ENCODE results near the gene EXOSC10.
"Not testable (repeated sequence)": the region's sequence is repeated elsewhere in the genome, so short reads cannot be mapped to it uniquely, and the experiment has no call there.

EXOSC10 gene

DNA sequence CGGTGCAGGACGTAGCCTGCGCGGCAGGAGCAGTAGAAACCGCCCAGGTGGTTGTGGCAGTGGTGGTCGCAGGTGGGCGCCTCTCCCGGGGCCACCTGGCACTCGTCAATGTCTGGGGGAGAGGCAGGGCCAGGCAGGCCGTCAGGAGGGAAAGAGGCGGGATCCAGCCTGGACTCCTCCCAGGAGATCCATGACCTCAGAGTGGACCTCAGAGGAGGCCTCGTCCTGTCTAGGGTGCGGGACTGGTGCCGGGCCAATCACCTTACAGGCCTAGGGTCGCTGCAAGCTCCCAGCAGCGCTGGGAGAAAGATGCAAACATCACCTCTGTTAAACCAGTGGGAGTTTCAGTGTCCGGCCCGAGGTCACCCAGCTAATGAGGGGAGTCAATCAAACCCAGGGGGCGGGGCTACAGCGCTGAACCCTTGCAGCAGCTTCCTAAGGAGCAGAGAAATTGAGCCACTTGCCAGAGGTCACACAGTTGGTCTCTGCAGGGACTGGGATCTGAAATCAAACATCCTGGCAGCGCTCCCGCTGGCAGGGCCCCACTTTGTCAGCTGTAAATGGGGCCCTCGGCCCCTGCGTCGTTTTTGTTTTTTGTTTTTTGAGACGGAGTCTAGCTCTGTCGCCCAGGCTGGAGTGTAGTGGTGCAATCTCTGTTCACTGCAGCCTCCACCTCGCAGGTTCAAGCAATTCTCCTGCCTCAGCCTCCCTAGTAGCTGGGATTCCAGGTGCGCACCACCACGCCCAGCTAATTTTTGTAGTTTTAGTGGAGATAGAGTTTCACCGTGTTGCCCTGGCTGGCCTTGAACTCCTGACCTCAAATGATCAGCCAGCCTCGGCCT, 54.0 kb downstream of the EXOSC10 start:
- no peak overlapping the region for H3K4me3 ChIP-seq (ENCODE audit: low read depth, low read length)
- TF ChIP-seq, protein P1, sequence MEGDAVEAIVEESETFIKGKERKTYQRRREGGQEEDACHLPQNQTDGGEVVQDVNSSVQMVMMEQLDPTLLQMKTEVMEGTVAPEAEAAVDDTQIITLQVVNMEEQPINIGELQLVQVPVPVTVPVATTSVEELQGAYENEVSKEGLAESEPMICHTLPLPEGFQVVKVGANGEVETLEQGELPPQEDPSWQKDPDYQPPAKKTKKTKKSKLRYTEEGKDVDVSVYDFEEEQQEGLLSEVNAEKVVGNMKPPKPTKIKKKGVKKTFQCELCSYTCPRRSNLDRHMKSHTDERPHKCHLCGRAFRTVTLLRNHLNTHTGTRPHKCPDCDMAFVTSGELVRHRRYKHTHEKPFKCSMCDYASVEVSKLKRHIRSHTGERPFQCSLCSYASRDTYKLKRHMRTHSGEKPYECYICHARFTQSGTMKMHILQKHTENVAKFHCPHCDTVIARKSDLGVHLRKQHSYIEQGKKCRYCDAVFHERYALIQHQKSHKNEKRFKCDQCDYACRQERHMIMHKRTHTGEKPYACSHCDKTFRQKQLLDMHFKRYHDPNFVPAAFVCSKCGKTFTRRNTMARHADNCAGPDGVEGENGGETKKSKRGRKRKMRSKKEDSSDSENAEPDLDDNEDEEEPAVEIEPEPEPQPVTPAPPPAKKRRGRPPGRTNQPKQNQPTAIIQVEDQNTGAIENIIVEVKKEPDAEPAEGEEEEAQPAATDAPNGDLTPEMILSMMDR (IDR thresholded peaks at IDR 0.05; ENCODE audit: low read depth, low read length): no peak

DNA sequence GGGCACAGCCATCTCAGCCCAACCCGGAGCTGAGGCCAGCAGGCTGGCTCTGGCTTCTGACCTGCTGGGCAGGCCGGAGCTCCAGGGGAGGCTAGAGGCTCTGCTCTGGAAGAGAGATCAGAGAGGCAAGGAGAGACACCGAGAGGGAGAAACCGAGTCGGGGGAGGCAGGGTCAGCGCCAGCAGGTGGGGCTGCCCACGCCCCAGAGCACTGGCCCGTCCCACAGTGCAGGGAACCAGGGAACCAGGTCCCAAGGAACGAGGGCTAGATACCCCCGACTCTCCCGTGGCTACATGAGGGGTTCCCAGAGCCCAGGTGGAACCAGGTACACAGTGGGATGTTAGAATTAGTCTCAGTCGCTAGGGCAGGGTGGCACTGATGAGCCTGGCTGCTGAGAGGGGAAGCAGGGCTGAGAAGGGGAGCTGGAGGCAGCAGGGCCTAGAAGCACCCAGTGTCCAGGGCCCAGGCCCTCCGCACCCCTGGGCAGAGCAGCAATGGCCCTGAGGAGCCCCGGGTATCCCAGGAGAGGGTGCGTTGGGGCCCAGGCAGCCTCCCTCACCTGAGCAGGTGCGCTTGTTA, 54.7 kb downstream of the EXOSC10 start:
- no peak overlapping the region for H3K4me3 ChIP-seq (ENCODE audit: low read depth, low read length)
- TF ChIP-seq, protein P1 (IDR thresholded peaks at IDR 0.05; ENCODE audit: low read depth, low read length): no peak

DNA sequence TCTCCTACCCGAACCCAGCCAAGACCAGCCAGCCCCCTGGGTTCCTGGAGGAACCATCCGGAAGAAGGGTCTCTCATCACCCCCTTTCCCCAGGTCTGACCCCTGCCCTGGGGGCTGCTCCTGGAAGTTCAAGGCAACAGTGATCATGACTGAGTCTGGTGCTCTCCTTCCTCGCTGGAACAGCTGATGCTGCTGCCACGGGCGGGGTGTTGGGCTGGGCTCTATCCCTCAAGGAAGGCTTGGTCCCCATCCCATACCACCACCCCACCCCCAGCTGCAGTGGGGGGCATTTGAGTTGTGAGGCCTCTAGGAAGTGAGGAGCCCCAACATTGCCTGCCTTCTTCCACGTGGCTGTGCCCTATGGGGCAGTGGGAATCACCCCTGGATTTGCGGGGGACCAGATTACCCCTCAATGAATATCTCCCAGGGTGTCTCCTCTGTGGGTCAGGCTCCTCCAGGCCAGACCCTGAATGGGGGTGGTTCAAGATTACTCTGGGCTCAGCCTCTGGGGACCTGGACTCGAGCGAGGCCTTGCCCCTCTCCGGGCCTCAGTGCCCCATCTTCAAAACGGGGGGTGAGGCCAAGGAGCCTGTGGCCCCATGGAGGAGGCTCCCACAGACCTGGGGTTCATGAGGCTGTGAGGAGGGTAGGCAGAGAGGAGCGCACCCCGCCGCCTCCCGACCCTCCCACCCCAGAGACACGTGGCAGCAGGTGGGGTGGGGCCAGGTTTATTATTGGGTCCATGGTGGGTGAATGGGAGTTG, 55.4 kb downstream of the EXOSC10 start:
- TF ChIP-seq, protein P1 (IDR thresholded peaks at IDR 0.05; ENCODE audit: low read depth, low read length): no peak
- no peak overlapping the region for H3K4me3 ChIP-seq (ENCODE audit: low read depth, low read length)

DNA sequence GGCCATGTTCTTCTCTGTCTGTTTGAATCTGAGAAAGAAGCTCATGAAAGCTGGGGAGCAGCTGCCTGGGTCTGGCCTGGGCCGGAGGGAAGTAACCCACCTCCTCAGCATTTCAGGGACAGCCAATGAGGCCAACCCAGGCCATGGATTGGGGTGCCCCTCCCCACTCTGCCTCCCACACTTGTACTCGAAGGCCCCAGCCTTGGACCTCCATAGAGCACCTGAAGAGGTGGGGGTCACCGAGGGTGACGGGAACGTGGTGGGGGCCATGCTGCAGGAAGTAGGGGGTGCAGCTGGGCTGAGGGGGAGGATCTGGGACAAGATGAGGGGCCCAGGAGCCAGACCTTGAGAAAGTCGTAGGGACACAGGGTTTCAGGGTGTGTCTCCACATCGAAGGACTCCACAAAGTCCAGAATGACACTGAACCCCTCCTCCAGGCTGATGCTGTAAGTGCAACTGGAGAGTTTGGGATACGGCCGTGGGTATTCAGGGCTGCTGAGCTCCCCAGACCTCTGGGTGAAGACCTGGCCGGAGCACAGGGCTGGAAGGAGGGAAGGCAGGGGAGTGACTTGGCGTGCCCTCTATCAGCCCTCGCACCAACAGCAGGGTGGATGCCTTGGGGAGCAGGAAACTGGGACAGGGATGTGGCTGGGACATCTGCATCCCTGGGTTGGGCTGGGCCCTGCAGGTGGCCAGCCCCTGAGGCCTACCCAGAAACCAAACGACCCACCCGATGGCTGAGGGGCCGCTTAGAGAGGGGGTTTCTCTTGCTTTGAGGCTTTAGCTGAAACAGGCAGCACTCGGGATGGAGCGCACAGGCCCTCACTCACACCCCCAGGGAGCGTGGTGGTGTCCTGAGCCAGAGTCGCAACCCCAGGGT, 56.4 kb downstream of the EXOSC10 start:
- H3K4me3 ChIP-seq (ENCODE audit: low read depth, low read length): no peak overlapping the region
- TF ChIP-seq, protein P1 (IDR thresholded peaks at IDR 0.05; ENCODE audit: low read depth, low read length): no peak

DNA sequence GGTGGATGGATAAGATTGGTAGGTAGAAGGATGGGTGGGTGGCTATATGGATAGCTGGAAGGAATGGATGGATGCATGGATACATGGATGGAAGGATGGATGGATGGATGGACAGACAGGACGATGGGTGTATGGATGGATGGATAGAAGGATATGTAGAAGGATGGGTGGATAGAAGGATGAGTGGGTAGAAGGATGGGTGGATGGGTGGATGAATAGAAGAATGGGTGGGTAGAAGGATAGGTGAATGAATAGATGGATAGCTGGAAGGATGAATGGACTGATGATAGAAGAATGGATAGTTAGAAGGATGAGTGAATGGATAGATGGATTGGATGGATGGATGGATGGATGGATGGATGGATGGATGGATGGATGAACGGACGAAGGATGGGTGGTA, 57.6 kb downstream of the EXOSC10 start:
- TF ChIP-seq, protein P1 (IDR thresholded peaks at IDR 0.05; ENCODE audit: low read depth, low read length): no peak
- H3K4me3 ChIP-seq (ENCODE audit: low read depth, low read length): no peak overlapping the region

DNA sequence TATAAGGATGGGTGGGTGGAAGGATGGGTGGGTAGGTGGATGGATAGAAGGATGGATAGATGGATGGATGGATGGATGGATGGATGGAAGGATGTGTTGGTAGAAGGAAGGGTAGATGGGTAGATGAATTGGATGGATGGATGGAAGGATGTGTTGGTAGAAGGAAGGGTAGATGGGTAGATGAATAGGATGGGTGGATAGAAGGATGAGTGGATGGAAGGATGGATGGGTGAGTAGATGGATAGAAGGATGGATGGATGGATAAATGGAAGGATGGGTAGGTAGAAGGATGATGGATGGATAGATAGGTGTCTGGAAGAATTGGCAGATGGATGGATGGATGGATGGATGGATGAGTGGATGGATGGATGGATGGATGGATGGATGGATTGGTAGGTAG, 58.6 kb downstream of the EXOSC10 start:
- H3K4me3 ChIP-seq (ENCODE audit: low read depth, low read length): no peak overlapping the region
- TF ChIP-seq, protein P1 (IDR thresholded peaks at IDR 0.05; ENCODE audit: low read depth, low read length): no peak

DNA sequence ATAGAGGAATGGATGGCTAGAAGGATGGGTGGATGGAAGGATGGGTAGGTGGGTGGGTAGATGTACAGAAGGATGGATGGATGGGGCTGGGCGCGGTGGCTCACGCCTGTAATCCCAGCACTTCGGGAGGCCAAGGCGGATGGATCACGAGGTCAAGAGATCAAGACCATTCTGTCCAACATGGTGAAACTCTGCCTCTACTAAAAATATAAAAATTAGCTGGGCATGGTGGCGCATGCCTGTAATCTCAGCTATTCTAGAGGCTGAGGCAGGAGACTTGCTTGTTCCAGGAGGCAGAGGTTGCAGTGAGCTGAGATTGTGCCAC, 59.6 kb downstream of the EXOSC10 start:
- not testable (repeated sequence) for H3K4me3 ChIP-seq (ENCODE audit: low read depth, low read length)
